OCI-LY7 (cell line): ENCODE results near the gene TSTD1. TPM values are rescaled to one million over a fixed set of nuclear protein-coding genes. Genes with fewer than 3 reads are reported as not detected.

Experiments used
- BruUV-seq: library from RNA; stranded (reverse); fragments of 400-500 nt; replicated peaks from 2 replicates; lab custom pipeline; 2021; lab: Mats Ljungman, UMichigan
- CTCF ChIA-PET: fragments of 300-600 bp; sonication (Branson Sonifier 250); formaldehyde crosslinking; loops from one replicate; lab custom pipeline; 2022; ENCODE audit warnings: antibody characterized with exemption; ENCODE audit not compliant: unreplicated experiment; lab: Charles Lee
- POLR2A ChIA-PET: fragments of 300-600 bp; sonication (Branson Sonifier 250); formaldehyde crosslinking; loops from one replicate; lab custom pipeline; 2022; ENCODE audit warnings: antibody characterized with exemption; lab: Charles Lee
- DNase-seq: peaks from one replicate; pipeline ENCODE4 v3.0.0-alpha.2; 2015; ENCODE audit warnings: low spot score
- H2AFZ ChIP-seq: fragments of 200-600 bp; sonication (generic), shearing (Covaris generic); 2 replicates; pipeline ENCODE4 v1.6.1; 2014; ENCODE audit warnings: mild to moderate bottlenecking, antibody characterized with exemption, low read length, moderate library complexity
- H3K27ac ChIP-seq: fragments of 200-600 bp; sonication (generic); 2 replicates; pipeline ENCODE4 v1.5.1; 2014; ENCODE audit warnings: mixed run types, low read depth, mild to moderate bottlenecking, moderate library complexity, low read length, inconsistent platforms; ENCODE audit not compliant: poor library complexity, severe bottlenecking
- H3K36me3 ChIP-seq: fragments of 200-600 bp; sonication (generic); 2 replicates; pipeline ENCODE4 v1.6.1; 2014; ENCODE audit warnings: mild to moderate bottlenecking, antibody characterized with exemption, low read length, moderate library complexity, mixed read lengths; ENCODE audit not compliant: insufficient read depth
- H3K4me1 ChIP-seq: fragments of 200-600 bp; sonication (generic); 2 replicates; pipeline ENCODE4 v1.5.1; 2014; ENCODE audit warnings: mild to moderate bottlenecking, low read length; ENCODE audit not compliant: insufficient read depth, poor library complexity, severe bottlenecking
- H3K4me2 ChIP-seq: fragments of 200-600 bp; sonication (generic); 2 replicates; pipeline ENCODE4 v1.6.1; 2014; ENCODE audit warnings: mild to moderate bottlenecking, low read length
- H3K4me3 ChIP-seq: fragments of 200-600 bp; sonication (generic); 2 replicates; pipeline ENCODE4 v1.5.1; 2014; ENCODE audit warnings: mild to moderate bottlenecking, low read depth, low read length; ENCODE audit not compliant: poor library complexity, severe bottlenecking
- H3K79me2 ChIP-seq: fragments of 200-600 bp; sonication (generic); 2 replicates; pipeline ENCODE4 v1.6.1; 2016; ENCODE audit warnings: low read depth, mild to moderate bottlenecking, low read length, moderate library complexity, mixed read lengths; ENCODE audit not compliant: insufficient read depth
- H3K9me2 ChIP-seq: fragments of 200-600 bp; sonication (generic); 2 replicates; pipeline ENCODE4 v1.6.1; 2016; ENCODE audit warnings: mild to moderate bottlenecking, low read length, mixed read lengths; ENCODE audit not compliant: insufficient read depth
- H3K9me3 ChIP-seq: fragments of 200-600 bp; sonication (generic); 2 replicates; pipeline ENCODE4 v1.6.1; 2014; ENCODE audit warnings: mild to moderate bottlenecking, mixed run types, low read length, mixed read lengths
- H4K20me1 ChIP-seq: fragments of 200-600 bp; sonication (generic); 2 replicates; pipeline ENCODE4 v1.6.1; 2014; ENCODE audit warnings: mild to moderate bottlenecking, antibody characterized with exemption, low read length, moderate library complexity, mixed read lengths; ENCODE audit not compliant: insufficient read depth
- CTCF ChIP-seq: fragments of 200-600 bp; sonication (generic); conservative IDR thresholded peaks from 2 replicates; pipeline ENCODE4 v1.5.1; 2014; ENCODE audit warnings: mild to moderate bottlenecking, antibody characterized with exemption, low read length, moderate library complexity, mixed read lengths
- EZH2phosphoT487 ChIP-seq: fragments of 200-600 bp; sonication (generic); IDR thresholded peaks from 2 replicates; pipeline ENCODE4 v1.6.1; 2018; ENCODE audit warnings: low read depth, borderline replicate concordance, mild to moderate bottlenecking, mixed run types, antibody characterized with exemption, low read length, moderate library complexity, mixed read lengths
- intact Hi-C: fragments of 100-400 bp; cut with micrococcal nuclease; formaldehyde crosslinking; loops from one replicate; pipeline ENCODE4 v1.10.0; 2022; ENCODE audit not compliant: unreplicated experiment
- total RNA-seq, 2 experiments: library from RNA; depleted of rRNA in 1 of 2; stranded (reverse); fragments of >200 nt in 1 of 2; shearing (Covaris generic) in 1 of 2; gene quantifications; 2 replicates each; pipeline ENCODE4 v1.2.3, GENCODE V29; 2014 to 2022

Gene TSTD1
- total RNA-seq, 2 experiments from 2014 or later: 73.4 to 164 TPM

GRCh38 chr1:161044908-161045735, 6.4 kb upstream of the TSTD1 start:
- Histone ChIP-seq H3K4me1 (peaks cover 58% of the 10 kb centered on the region), H3K9me2 (no peaks in the 10 kb centered on the region), H3K4me3 (peak overlapping the region; percentile 81), H4K20me1 (no peaks in the 10 kb centered on the region), H2AFZ (peak overlapping the region; percentile 51), H3K4me2 (peak overlapping the region; percentile 87), H3K9me3 (no peaks in the 10 kb centered on the region), H3K79me2 (peaks cover 18% of the 10 kb centered on the region; the same call in 1 of the 2 replicates), H3K36me3 (peaks cover 65% of the 10 kb centered on the region), H3K27ac (peak overlapping the region; percentile 92)
- no TSS peak for BruUV-seq
- no peak for TF ChIP-seq CTCF
- no peak for TF ChIP-seq EZH2phosphoT487
- intact Hi-C loops: loop anchor here (1.0 to 2.0 kb wide), 3 partner anchors 23 to 52 kb away; no protein-coding TSS in a partner anchor
- ChIA-PET POLR2A (interaction anchor here (0.7 to 5.0 kb wide), 14 partner anchors 12 to 841 kb away, joined by 3 to 42 read pairs (median 4); partner anchors contain the start of genes ARHGAP30, F11R, KLHDC9 and NIT1), CTCF (interaction anchor here (1.0 to 1.8 kb wide), 2 partner anchors 10 to 23 kb away, joined by 3 to 6 read pairs; no protein-coding TSS in a partner anchor)
- peak; percentile 93 for DNase-seq

- H3K27ac ChIP-seq: peak overlapping the region; percentile 92
- TF ChIP-seq CTCF: no peak
- no peak for TF ChIP-seq EZH2phosphoT487
- peak overlapping the region; percentile 81 for H3K4me3 ChIP-seq
- no peaks in the 10 kb centered on the region for H4K20me1 ChIP-seq
- intact Hi-C loops: loop anchor here (2.0 kb wide), 1 partner anchor 52 kb away; no protein-coding TSS in a partner anchor
- peak overlapping the region; percentile 87 for H3K4me2 ChIP-seq
- H3K4me1 ChIP-seq: peaks cover 64% of the 10 kb centered on the region
- no peaks in the 10 kb centered on the region for H3K9me3 ChIP-seq
- H3K9me2 ChIP-seq: no peaks in the 10 kb centered on the region
- no TSS peak for BruUV-seq
- H3K79me2 ChIP-seq: peaks cover 18% of the 10 kb centered on the region; the same call in 1 of the 2 replicates
- no peak for DNase-seq
- ChIA-PET CTCF (no interaction called here), POLR2A (interaction anchor here (0.5 to 5.0 kb wide), 9 partner anchors 12 to 841 kb away, joined by 3 to 42 read pairs (median 4); partner anchors contain the start of genes ARHGAP30, F11R, NIT1 and PFDN2)
- H3K36me3 ChIP-seq: peaks cover 65% of the 10 kb centered on the region
- no peak overlapping the region; the same call in 1 of the 2 replicates for H2AFZ ChIP-seq
These were observed 5.8 kb upstream of the TSTD1 start for GRCh38 chr1:161044535-161044907.
